ENCODE data around the gene TMEM219.

Gene TMEM219

GRCh38 chr16:29982560-29983419 lies 20.9 kb downstream of the TMEM219 start:
- no peak for DNase-seq (ENCODE audit: low read depth)

DNA sequence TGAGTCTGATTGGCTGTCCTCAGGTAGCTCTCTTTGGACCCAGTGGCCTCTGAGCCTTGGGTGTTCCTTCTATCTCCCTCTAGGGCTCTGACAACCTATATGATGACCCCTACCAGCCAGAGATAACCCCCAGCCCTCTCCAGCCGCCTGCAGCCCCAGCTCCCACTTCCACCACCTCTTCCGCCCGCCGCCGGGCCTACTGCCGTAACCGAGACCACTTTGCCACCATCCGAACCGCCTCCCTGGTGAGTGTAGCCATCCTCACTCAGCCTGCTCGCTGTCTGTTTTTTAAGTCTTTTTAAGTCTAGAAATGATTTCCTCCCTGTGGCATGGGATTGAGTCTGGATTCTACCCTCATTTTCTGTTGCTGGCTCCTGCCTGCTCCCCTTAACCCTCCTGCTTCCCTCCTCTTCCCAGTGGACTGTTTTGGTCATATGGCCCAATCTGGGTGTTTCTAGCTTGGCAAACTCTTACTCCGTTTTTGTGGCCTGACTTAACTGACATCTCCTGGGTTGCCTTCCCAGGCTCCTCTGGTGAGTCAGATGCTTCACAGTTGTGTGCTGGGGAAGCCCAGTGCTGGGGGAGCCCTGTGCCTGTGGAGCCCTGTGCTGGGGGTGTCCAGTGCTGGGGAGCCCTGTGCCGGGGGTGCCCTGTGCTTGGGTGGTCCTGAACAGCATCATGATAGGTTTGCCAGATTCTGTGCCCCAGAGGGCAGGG lies 21.7 kb downstream of the TMEM219 start:
- DNase-seq (ENCODE audit: low read depth) = peak; percentile 77

DNA sequence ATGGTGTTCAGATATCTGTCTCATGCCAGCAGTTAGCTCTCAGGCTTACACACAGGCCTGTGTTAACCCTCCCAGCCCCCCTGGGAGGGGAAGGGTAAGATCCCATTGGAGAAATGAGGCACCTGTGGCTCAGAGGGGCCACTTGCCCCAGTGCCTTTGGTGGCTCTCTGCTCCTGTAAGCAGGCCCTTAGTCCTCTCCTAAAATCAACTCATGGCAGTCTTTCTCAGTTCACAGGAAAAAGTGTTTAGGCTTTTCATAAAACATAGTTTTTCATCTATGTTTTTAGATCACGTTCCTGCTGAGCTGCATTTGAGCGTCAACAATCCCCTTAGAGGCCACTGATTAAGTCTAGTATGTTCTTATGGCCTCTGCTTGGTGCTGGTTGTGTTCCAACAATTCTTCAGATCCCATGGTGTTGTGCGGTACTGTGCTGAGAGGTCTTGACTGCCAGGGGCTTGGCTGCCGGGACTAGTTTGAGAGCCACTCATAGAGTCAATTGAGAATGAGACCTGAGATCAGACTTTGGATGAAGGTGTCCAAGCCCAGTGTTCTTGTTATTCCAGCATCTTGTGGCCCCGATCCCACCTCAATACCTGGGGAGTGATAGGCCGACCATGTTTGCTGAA lies 22.4 kb downstream of the TMEM219 start:
- DNase-seq (ENCODE audit: low read depth) = no peak

GRCh38 chr16:29984764-29985147 lies 22.9 kb downstream of the TMEM219 start:
- no peak for DNase-seq (ENCODE audit: low read depth)

- no peak for DNase-seq (ENCODE audit: low read depth)
Observed at GRCh38 chr16:29985271-29985811, 23.5 kb downstream of the TMEM219 start.

DNA sequence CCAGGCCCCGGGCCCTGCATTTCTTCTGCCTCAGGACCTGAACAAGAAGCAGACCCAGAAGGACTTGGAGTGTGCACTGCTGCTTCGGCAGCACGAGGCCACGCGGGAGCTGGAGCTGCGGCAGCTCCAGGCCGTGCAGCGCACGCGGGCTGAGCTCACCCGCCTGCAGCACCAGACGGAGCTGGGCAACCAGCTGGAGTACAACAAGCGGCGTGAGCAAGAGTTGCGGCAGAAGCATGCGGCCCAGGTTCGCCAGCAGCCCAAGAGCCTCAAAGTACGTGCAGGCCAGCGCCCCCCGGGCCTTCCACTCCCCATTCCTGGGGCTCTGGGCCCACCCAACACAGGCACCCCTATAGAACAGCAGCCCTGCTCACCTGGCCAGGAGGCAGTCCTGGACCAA lies 24.4 kb downstream of the TMEM219 start:
- no peak for DNase-seq (ENCODE audit: low read depth)

DNA sequence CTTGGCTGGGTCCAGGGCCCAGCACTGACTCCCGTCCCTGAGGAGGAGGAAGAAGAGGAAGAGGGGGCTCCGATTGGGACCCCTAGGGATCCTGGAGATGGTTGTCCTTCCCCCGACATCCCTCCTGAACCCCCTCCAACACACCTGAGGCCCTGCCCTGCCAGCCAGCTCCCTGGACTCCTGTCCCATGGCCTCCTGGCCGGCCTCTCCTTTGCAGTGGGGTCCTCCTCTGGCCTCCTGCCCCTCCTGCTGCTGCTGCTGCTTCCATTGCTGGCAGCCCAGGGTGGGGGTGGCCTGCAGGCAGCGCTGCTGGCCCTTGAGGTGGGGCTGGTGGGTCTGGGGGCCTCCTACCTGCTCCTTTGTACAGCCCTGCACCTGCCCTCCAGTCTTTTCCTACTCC lies 25.1 kb downstream of the TMEM219 start:
- no peak for DNase-seq (ENCODE audit: low read depth)

DNA sequence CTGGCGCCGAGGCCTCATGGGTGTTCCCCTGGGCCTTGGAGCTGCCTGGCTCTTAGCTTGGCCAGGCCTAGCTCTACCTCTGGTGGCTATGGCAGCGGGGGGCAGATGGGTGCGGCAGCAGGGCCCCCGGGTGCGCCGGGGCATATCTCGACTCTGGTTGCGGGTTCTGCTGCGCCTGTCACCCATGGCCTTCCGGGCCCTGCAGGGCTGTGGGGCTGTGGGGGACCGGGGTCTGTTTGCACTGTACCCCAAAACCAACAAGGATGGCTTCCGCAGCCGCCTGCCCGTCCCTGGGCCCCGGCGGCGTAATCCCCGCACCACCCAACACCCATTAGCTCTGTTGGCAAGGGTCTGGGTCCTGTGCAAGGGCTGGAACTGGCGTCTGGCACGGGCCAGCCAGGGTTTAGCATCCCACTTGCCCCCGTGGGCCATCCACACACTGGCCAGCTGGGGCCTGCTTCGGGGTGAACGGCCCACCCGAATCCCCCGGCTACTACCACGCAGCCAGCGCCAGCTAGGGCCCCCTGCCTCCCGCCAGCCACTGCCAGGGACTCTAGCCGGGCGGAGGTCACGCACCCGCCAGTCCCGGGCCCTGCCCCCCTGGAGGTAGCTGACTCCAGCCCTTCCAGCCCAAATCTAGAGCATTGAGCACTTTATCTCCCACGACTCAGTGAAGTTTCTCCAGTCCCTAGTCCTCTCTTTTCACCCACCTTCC lies 25.6 kb downstream of the TMEM219 start:
- no peak for DNase-seq (ENCODE audit: low read depth)

GRCh38 chr16:29988346-29989075 lies 26.6 kb downstream of the TMEM219 start:
- DNase-seq (ENCODE audit: low read depth) = no peak

- no peak for DNase-seq (ENCODE audit: low read depth)
Observed at GRCh38 chr16:29989111-29989858, 27.4 kb downstream of the TMEM219 start.

DNA sequence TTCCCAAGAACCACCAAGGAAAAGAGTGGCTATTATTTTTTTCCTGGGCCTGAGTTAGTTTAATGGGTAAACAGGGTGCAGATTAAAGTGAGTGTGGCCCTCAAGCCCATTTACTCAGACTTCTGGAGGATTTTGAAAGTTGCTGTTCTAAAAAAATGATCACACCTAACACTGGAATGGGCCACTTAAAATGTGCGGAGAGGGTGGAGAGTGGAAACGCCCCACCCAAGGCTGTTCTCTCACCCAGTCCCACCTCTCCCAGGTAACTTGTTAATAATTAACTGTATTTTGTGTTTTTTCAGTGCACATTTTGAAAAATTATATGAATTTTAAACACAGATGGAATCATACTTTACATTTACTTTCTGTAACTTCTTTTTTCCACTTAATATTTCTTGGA lies 28.2 kb downstream of the TMEM219 start:
- no peak for DNase-seq (ENCODE audit: low read depth)

GRCh38 chr16:29990883-29991570 lies 29.1 kb downstream of the TMEM219 start:
- no peak for DNase-seq (ENCODE audit: low read depth)

DNA sequence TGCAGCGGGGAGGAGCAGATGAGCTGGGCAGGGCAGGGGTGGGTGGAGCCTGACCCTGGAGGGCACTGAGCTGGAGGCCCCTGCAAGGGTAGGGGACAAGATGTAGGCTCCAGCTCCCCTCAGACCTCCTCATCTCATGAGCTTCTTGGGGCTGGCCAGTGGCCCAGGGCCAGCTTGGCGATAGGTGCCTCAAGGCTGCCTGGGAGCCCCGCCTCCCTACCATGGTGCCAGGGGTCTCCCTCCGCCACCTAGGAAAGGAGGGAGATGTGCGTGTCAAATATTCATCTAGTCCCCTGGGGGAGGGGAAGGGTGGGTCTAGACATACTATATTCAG lies 29.7 kb downstream of the TMEM219 start:
- no peak for DNase-seq (ENCODE audit: low read depth)

DNA sequence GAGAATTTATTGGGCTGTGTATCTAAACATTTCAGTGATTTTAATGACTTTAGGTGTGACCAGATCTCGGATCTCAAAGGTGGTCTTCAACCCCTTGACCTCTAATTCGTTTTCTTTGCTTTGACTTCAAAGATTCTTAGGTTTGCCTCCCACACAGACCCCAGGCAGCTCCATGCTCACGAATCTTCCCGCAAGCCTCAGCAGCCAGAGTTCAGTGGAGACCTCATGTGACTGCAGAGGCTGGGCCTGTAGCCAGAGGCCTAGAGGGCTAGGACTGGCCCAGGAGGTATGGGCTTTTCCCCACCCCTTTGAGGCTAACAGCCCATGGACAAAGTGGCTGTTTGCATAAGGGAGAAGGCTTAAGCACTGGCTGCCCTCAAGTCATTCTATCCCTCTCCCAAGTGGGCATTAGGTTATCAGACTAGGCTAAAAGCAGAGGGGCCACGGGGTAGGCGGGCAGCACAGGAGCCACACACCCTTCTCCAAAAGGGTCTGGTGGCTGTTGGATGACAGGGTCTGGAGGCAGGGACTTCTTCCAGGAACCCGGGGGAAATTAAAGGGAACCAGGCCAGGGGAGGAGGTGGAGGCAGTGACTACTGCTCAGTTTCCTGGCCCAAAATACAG lies 30.6 kb downstream of the TMEM219 start:
- peak; percentile 79 for DNase-seq (ENCODE audit: low read depth)

DNA sequence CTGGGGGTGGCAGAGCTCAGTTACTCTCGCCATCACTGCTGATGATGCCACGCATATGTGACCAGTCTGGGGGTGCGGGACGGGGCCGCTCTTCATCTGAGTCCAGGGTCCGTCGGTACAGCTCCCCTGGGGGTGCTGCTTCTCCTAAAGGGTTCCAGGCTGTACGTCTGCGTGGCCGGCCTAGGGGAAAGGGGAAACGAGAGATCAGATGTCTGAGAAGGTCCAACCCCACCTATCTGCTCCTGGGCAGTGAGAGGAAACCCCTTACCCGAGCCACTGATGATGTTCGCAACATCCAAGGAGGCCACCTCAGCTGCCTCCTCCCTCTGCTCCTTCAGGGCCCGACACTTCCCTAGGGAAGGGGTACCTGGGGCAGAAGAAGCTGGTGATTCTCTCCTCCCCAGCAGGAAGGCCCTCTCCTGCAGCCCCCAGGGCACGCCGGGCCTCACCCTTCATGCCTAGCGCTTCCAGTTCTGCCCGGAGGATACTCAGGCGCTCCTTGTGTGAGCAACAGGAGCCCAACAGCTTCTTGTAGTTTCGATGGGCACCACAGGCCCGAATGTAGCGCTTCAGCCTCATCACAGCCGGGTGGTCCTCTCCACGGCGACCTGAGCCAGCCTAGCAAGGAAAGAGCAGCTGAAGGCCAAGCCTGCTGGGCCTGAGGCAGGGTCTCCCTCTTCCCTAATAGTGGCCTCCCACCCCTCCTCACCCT lies 31.5 kb downstream of the TMEM219 start:
- no peak for DNase-seq (ENCODE audit: low read depth)

DNA sequence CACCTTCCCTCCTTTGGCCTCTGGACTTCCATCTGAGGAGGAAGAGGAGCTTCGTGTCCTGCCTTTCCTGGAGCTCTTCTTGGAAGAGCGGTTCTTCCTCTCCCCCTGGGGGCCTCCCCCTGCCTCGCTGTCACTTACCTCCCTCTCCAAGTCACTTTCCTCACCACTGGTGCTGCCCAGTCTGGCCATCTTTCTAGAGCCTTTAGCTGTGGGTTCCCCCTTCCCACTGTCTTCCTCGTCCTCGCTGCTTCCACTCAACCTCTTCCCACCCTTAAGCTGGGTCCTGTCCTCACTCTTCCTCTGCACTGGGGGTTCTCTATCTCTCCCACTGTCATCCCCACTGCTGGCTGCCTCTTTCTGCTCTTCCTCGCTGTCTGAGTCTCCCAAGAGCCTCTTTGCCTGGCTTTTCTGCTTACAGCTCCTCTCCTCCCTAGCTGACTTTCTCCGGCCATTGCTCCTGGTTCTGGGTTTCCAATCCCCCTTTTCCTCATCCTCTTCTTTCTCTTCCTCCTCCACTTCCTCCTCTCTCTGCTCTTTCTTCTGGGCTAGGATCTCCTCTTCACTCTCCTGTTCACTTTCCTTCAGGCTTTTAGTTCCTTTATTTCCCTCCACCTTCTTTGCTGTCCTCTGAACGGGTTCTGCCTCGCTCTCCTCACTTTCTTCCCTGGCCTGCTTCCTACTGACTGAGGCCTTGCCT lies 32.2 kb downstream of the TMEM219 start:
- DNase-seq (ENCODE audit: low read depth) = no peak

- peak; percentile 69 for DNase-seq (ENCODE audit: low read depth)
Observed at GRCh38 chr16:29994600-29995323, 32.9 kb downstream of the TMEM219 start.

Data from iris pigment epithelial cell (primary cell).